ENCODE data around the gene FLOT2.
"Not testable (repeated sequence)": the region's sequence is repeated elsewhere in the genome, so short reads cannot be mapped to it uniquely, and the experiment has no call there.

FLOT2 gene

DNA sequence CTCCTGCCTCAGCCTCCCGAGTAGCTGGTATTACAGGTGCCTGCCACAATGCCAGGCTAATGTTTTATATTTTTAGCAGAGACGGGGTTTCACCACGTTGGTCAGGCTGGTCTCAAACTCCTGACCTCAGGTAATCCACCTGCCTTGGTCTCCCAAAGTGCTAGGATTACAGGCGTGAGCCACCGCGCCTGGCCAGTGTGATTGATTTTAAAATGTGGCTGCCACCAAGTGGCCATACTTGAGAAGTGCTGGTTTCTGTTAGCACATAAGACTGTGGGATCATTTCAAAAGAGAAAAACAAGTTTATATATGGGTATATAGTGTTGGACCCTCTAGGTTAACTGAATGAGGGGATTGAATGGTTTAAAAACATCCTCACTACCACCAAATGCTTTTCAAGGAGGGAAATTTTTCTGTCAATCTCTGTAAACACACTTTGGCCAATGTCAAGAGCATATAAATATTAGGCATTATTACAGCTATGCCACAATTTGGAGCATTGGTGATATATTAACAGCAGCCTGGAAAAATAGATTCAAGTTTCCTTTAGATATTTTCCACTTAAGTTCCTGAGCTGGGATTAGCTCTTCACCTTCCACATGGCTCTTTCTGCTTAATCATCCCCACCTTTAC lies 18.9 kb upstream of the FLOT2 start:
- DNase-seq (ENCODE audit: low read depth) = peak; percentile 25

GRCh38 chr17:28912938-28913333 lies 15.4 kb upstream of the FLOT2 start:
- no peak for DNase-seq (ENCODE audit: low read depth)

- DNase-seq (ENCODE audit: low read depth) = no peak
Observed at GRCh38 chr17:28912281-28912937, 14.9 kb upstream of the FLOT2 start.

- no peak for DNase-seq (ENCODE audit: low read depth)
Observed at GRCh38 chr17:28911411-28912045, 14.0 kb upstream of the FLOT2 start.

- DNase-seq (ENCODE audit: low read depth) = no peak
Observed at GRCh38 chr17:28910534-28910933, 13.0 kb upstream of the FLOT2 start.

DNA sequence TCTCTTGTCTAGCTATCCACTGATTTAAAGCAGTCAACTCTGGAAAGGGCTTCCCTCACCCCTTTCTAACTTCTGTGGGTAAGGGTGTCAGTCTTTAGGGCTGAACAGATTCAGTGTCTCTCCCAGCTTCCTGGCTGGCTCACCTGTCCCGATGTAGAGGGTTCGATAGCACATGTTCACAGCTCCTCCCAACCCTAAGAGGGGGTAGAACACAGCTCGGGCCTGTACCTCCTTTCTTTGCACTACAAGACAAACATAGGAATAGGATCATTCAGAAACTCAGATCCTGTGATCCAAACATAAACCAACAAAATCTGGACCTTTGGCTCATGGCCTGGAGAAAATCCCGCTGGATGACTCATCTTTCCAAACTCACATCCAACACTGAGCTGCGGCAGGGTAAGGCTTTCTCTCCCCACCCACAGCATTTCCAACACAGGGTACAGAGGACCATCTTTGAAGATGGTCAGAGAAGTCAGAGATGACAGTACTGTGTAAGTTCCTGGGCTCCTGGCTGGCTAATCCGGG lies 11.2 kb upstream of the FLOT2 start:
- DNase-seq (ENCODE audit: low read depth) = no peak

GRCh38 chr17:28907709-28908475 lies 10.4 kb upstream of the FLOT2 start:
- DNase-seq (ENCODE audit: low read depth) = no peak

- DNase-seq (ENCODE audit: low read depth) = no peak
Observed at GRCh38 chr17:28906706-28907438, 9.3 kb upstream of the FLOT2 start.

GRCh38 chr17:28906276-28906675 lies 8.7 kb upstream of the FLOT2 start:
- DNase-seq (ENCODE audit: low read depth) = no peak

- no peak for DNase-seq (ENCODE audit: low read depth)
Observed at GRCh38 chr17:28904800-28905199, 7.3 kb upstream of the FLOT2 start.

DNA sequence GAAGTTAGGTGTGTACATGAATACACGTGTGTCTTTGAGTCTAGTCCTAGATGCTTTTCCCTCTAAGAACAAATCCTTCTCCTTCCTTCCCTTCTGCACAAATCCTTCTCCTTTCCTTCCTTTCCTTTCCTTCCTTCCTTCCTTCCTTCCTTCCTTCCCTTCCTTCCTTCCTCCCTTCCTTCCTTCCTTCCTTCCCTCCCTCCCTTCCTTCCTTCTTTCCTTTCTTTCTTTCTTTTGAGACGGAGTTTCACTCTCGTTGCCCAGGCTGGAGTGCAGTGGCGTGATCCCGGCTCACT lies 6.0 kb upstream of the FLOT2 start:
- not testable (repeated sequence) for DNase-seq (ENCODE audit: low read depth)

DNA sequence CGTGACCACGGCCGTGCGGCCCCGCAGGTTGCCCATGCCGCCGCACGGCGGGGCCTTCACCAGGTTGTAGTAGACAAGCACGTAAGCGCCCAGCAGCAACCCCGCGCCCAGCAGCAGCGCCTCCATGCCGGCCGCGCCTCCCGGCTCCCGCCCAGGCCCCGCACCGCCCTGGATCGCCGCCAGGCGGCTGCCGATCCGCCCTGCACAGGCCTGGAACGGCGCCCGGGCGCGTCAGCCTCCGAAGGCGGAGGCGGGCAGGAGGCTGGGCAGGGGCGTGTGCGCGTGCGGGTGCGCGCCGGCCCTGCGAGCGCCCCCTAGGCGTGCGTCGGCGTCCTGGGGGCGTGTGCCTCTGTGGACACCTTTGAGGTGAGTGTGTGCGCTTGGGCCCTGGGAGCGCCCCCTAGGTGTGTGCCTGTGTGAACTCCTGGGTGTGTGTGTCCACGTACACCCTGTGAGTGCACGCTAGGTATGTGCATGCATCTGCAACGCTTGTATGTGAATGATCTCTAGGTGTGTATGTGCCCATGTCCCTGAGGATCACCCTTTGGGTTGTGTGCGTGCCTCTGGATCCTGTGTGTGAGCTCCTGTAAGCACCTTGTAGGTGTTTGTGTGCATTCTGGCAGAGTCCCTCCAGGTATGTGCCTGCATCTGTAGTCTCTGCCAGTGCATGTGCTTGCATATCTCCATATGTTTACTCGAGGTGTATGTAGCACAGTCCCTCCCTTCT lies 5.4 kb upstream of the FLOT2 start, which contains the start of gene DHRS13:
DHRS13 (minus strand) TSS at position 261 of the 727 bp plus-strand sequence; CDS start at position 126, 135 bp downstream.
- peak; percentile 92 for DNase-seq (ENCODE audit: low read depth)

- DNase-seq (ENCODE audit: low read depth) = peak; percentile 33
Observed at GRCh38 chr17:28901866-28902818, 4.6 kb upstream of the FLOT2 start.

DNA sequence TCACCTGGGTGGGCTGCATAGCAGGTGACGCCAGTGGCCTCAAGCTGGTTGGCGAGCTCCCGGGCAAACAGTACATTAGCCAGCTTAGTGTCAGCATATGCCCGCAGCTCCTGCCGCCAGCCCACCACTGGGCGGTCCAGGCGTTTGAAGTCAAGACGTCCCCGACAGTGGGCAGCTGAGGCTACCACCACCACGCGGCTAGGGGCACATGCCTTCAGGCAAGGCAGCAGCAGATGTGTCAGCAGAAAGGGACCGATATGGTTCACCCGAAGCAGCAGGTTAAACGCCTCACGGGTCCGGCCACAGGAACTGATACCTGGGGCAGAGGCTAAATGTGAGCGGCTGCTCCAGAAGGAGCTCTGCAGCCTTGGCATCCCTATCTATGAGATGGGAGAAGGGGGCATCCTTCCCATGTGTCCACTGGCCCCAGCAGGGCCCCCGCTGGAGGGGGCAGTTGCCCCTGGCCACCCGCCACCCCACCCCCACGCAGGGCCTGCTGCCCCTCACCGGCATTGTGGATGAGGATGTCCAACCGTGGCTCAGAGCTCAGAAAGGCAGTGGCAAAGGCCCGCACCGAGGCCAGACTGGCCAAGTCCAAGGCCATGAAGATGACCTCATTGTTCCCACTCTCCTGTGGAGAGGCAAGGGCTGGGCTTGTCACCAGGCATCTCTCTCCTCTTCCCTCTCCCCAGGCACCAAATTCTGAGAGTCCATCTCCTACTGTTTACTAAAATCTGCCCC lies 3.6 kb upstream of the FLOT2 start:
- no peak for DNase-seq (ENCODE audit: low read depth)

GRCh38 chr17:28899212-28899815 lies 1.8 kb upstream of the FLOT2 start:
- DNase-seq (ENCODE audit: low read depth) = no peak

DNA sequence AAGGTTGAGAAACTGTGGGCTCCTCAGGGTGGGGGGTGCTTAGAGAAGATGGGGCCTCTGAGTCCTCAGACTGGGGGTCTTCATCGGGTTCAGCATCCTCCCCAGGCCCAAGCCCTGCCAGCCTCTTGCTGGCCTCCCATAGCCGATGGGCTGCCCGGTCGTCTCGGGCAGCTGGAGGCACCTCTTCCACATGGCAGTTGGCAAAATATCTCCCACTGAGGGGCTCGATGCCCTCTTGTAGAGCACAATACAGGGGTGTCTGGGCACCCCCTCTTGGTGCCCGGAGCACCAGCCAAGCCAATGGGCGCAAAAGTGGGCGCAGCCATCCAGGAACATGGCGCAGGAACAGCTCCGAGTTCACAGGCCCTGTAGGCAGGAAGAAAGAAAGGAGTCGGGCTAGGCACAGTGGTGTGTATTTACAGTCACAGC lies 1.0 kb upstream of the FLOT2 start:
- no peak for DNase-seq (ENCODE audit: low read depth)

DNA sequence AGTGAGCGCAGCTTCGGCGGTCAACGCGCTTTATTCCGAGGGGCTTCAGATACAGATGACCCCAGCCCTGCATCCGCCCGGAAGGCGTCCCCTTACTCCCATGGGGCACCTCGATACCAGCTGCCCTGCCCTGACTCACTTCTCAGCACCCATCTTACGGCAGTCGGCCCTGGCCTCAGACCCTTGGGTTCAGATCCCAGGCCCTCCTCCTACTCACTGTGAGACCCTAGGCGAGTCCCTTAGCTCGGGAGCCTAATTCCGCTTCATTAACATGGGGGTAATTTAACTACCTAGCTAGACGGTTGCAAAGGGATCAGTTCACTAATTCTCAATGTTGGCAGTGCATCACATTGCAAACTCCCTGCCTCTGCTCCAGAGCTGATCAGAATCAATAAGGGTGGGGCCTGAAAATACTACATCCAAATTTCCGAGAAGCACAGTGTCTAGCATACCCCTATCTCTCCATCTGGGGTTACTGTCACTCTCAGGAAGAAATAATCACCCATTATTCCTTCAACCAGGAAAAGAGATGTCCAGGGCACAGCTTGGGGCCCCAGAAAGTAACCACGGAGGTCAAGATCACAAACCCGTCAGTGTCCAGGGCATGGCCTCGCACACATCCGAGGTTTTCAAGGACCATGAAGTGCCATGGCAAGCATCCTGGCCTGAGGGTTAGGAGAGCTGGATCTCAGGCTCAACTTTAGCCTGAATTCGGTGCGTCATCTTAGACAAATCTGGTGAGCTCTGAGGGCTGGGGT lies 415 bp upstream of the FLOT2 start:
- no peak for DNase-seq (ENCODE audit: low read depth)

GRCh38 chr17:28896491-28896883 lies 1.0 kb downstream of the FLOT2 start:
- no peak for DNase-seq (ENCODE audit: low read depth)

Measured in stimulated activated CD4-positive, alpha-beta T cell treated with anti-CD3 and anti-CD28 coated beads, Interleukin-2, amount 100 ng/mL, for 4 hours (primary cell).